H1 (cell line): ENCODE measurements around the gene LIPI. TPM values are rescaled to one million over a fixed set of nuclear protein-coding genes. Genes with fewer than 3 reads are reported as not detected.

Experiments used
- CTCF ChIA-PET: fragments of 300-600 bp; sonication (Branson Sonifier 250); formaldehyde crosslinking; loops from one replicate; lab custom pipeline; 2021; ENCODE audit not compliant: partially characterized antibody; lab: Charles Lee
- POLR2A ChIA-PET: fragments of 300-600 bp; sonication (Branson Sonifier 250); formaldehyde crosslinking; loops from one replicate; lab custom pipeline; 2021; ENCODE audit warnings: inconsistent platforms; ENCODE audit not compliant: partially characterized antibody; lab: Charles Lee
- DNase-seq, 2 experiments: peaks; one replicate each; pipeline versions ENCODE4 v3.0.0 to v3.0.0-alpha.2; 2010 to 2022; ENCODE audit warnings: low spot score in 2 of 2, low read depth in 1 of 2, mixed read lengths in 1 of 2
- FAIRE-seq: peaks from 2 replicates; lab custom pipeline; 2011; peaks lifted over from hg19 to GRCh38; lab: Jason Lieb, UNC
- H2AFZ ChIP-seq: 2 replicates; pipeline ENCODE4 v1.8.1; 2012; ENCODE audit warnings: low read length, inconsistent platforms
- H2AK5ac ChIP-seq: 2 replicates; pipeline ENCODE4 v1.6.1; 2013; ENCODE audit warnings: low read depth, low read length
- H2BK120ac ChIP-seq: replicated peaks from 2 replicates; pipeline ENCODE3; 2013; ENCODE audit warnings: low read depth, low read length, inconsistent platforms
- H2BK12ac ChIP-seq: 2 replicates; pipeline ENCODE4 v1.6.1; 2013; ENCODE audit warnings: low read depth, low read length
- H2BK15ac ChIP-seq: 2 replicates; pipeline ENCODE4 v1.6.1; 2013; ENCODE audit warnings: low read length
- H2BK20ac ChIP-seq: 2 replicates; pipeline ENCODE4 v1.6.1; 2013; ENCODE audit warnings: low read length
- H2BK5ac ChIP-seq: 2 replicates; pipeline ENCODE4 v1.6.1; 2013; ENCODE audit warnings: low read depth, low read length
- H3K14ac ChIP-seq: 2 replicates; pipeline ENCODE4 v1.6.1; 2013; ENCODE audit warnings: inconsistent platforms; ENCODE audit not compliant: insufficient read length
- H3K18ac ChIP-seq: 2 replicates; pipeline ENCODE4 v1.6.1; 2013; ENCODE audit warnings: low read length; ENCODE audit errors: extremely low read depth
- H3K23ac ChIP-seq: 2 replicates; pipeline ENCODE4 v1.6.1; 2013; ENCODE audit warnings: inconsistent platforms; ENCODE audit not compliant: insufficient read length
- H3K23me2 ChIP-seq: 2 replicates; pipeline ENCODE4 v1.6.1; 2013; ENCODE audit warnings: low read depth, low read length
- H3K27ac ChIP-seq: 2 replicates; pipeline ENCODE4 v1.6.1; 2011; ENCODE audit warnings: low read depth, low read length, inconsistent platforms
- H3K27me3 ChIP-seq, 4 experiments: replicated peaks in 1 of 4; 1 replicate in 1 of 4; 2 replicates in 3 of 4; pipeline versions ENCODE4 v1.6.1 to v1.8.1; 2011 to 2013; ENCODE audit warnings: low read length in 3 of 4, mild to moderate bottlenecking in 3 of 4, inconsistent platforms in 2 of 4, mixed read lengths in 2 of 4, moderate library complexity in 1 of 4; ENCODE audit not compliant: control insufficient read depth in 3 of 4, insufficient read depth in 3 of 4; ENCODE audit errors: extremely low read depth in 1 of 4
- H3K36me3 ChIP-seq, 4 experiments: 2 replicates each; pipeline versions ENCODE4 v1.6.1 to v1.8.1; 2011 to 2013; ENCODE audit warnings: mild to moderate bottlenecking in 4 of 4, low read length in 3 of 4, moderate library complexity in 2 of 4, control low read depth in 1 of 4, inconsistent platforms in 1 of 4; ENCODE audit not compliant: insufficient read depth in 4 of 4, control insufficient read depth in 2 of 4
- H3K4ac ChIP-seq: replicated peaks from 2 replicates; pipeline ENCODE3; 2013; ENCODE audit warnings: low read length, low read depth, mixed read lengths, inconsistent platforms; ENCODE audit not compliant: insufficient read length
- H3K4me1 ChIP-seq, 4 experiments: replicated peaks in 1 of 4; 1 replicate in 1 of 4; 2 replicates in 3 of 4; pipeline versions ENCODE4 v1.6.1 to v1.8.1; 2011 to 2013; ENCODE audit warnings: low read length in 3 of 4, inconsistent platforms in 2 of 4, mixed read lengths in 1 of 4; ENCODE audit not compliant: insufficient read depth in 4 of 4, control insufficient read depth in 3 of 4
- H3K4me2 ChIP-seq, 2 experiments: 2 replicates each; pipeline versions ENCODE4 v1.6.1 to v1.8.1; 2011 to 2013; ENCODE audit warnings: low read depth in 2 of 2, low read length in 2 of 2, control low read depth in 1 of 2, inconsistent platforms in 1 of 2, mild to moderate bottlenecking in 1 of 2; ENCODE audit not compliant: insufficient read depth in 1 of 2
- H3K4me3 ChIP-seq, 4 experiments: fragments of 200-600, 300-600 bp in 1 of 4; sonication (generic), shearing (Covaris generic), sonication (Bioruptor Twin) in 1 of 4; 2 replicates each; pipeline versions ENCODE4 v1.5.1 to v1.8.1; 2011 to 2016; ENCODE audit warnings: low read length in 4 of 4, low read depth in 3 of 4, control low read depth in 2 of 4, inconsistent platforms in 2 of 4, mild to moderate bottlenecking in 2 of 4, mixed read lengths in 1 of 4, moderate library complexity in 1 of 4; ENCODE audit not compliant: insufficient read depth in 2 of 4; ENCODE audit errors: extremely low read depth in 1 of 4
- H3K56ac ChIP-seq: replicated peaks from 2 replicates; pipeline ENCODE3; 2013; ENCODE audit warnings: low read depth, mild to moderate bottlenecking, mixed read lengths, low read length, inconsistent platforms; ENCODE audit not compliant: insufficient read length
- H3K79me1 ChIP-seq: 2 replicates; pipeline ENCODE4 v1.6.1; 2013; ENCODE audit warnings: low read depth, low read length, control low read depth
- H3K79me2 ChIP-seq, 2 experiments: 2 replicates each; pipeline versions ENCODE4 v1.6.1 to v1.8.1; 2012 to 2013; ENCODE audit warnings: low read length in 2 of 2, mild to moderate bottlenecking in 2 of 2, inconsistent platforms in 1 of 2; ENCODE audit not compliant: insufficient read depth in 2 of 2, control insufficient read depth in 1 of 2
- H3K9ac ChIP-seq, 4 experiments: replicated peaks in 1 of 4; 1 replicate in 1 of 4; 2 replicates in 3 of 4; pipeline versions ENCODE4 v1.6.1 to v1.8.1; 2011 to 2013; ENCODE audit warnings: low read depth in 3 of 4, low read length in 3 of 4, control low read depth in 2 of 4, mild to moderate bottlenecking in 2 of 4, moderate library complexity in 2 of 4, inconsistent platforms in 1 of 4; ENCODE audit errors: extremely low read depth in 1 of 4
- H3K9me3 ChIP-seq, 2 experiments: 2 replicates each; pipeline versions ENCODE4 v1.6.1 to v1.8.1; 2012 to 2013; ENCODE audit warnings: mild to moderate bottlenecking in 2 of 2, moderate library complexity in 2 of 2, control low read depth in 1 of 2, inconsistent platforms in 1 of 2, low read depth in 1 of 2, low read length in 1 of 2, mixed read lengths in 1 of 2; ENCODE audit not compliant: insufficient read depth in 2 of 2
- H4K20me1 ChIP-seq, 2 experiments: replicated peaks in 1 of 2; 2 replicates each; pipeline versions ENCODE3 to v1.8.1; 2011 to 2013; ENCODE audit warnings: inconsistent platforms in 2 of 2, low read length in 2 of 2, mild to moderate bottlenecking in 1 of 2; ENCODE audit not compliant: insufficient read depth in 2 of 2, control insufficient read depth in 1 of 2
- H4K5ac ChIP-seq: 2 replicates; pipeline ENCODE4 v1.6.1; 2013; ENCODE audit warnings: low read length, low read depth, mixed read lengths, inconsistent platforms; ENCODE audit not compliant: insufficient read length
- H4K8ac ChIP-seq: 2 replicates; pipeline ENCODE4 v1.8.0; 2013; ENCODE audit warnings: mild to moderate bottlenecking, moderate library complexity, low read length, inconsistent platforms; ENCODE audit not compliant: insufficient read depth; ENCODE audit errors: extremely low read depth
- H4K91ac ChIP-seq: replicated peaks from 2 replicates; pipeline ENCODE3; 2013; ENCODE audit warnings: low read length, mixed read lengths, inconsistent platforms; ENCODE audit not compliant: insufficient read length
- BCL11A ChIP-seq, 2 experiments: IDR thresholded peaks; one replicate each; pipeline ENCODE4 v1.6.1; 2011; ENCODE audit warnings: low read depth in 2 of 2, low read length in 2 of 2, mild to moderate bottlenecking in 2 of 2
- CTBP2 ChIP-seq: IDR thresholded peaks from 2 replicates; pipeline ENCODE4 v1.7.0; 2011; ENCODE audit warnings: borderline replicate concordance, mild to moderate bottlenecking, moderate library complexity, mixed read lengths, low read length; ENCODE audit not compliant: insufficient read depth, insufficient read length
- FOSL1 ChIP-seq: IDR thresholded peaks from 2 replicates; pipeline ENCODE4 v1.6.1; 2011; ENCODE audit warnings: mild to moderate bottlenecking, low read depth, low read length, moderate library complexity; ENCODE audit not compliant: insufficient read depth
- NRF1 ChIP-seq: IDR thresholded peaks from 2 replicates; pipeline ENCODE4 v1.6.1; 2011; ENCODE audit warnings: mild to moderate bottlenecking, low read depth, low read length, improper control_type of control experiment
- RNF2 ChIP-seq: fragments of 200-900, 300-1000 bp; sonication (generic); IDR thresholded peaks from 2 replicates; pipeline ENCODE4 v1.7.1; 2016; ENCODE audit warnings: borderline replicate concordance, low read depth, mild to moderate bottlenecking, antibody characterized with exemption, low read length; ENCODE audit not compliant: poor library complexity, severe bottlenecking; ENCODE audit errors: missing control alignments
- RXRA ChIP-seq: IDR thresholded peaks from 2 replicates; pipeline ENCODE4 v1.6.1; 2011; ENCODE audit warnings: low read depth, mild to moderate bottlenecking, low read length, moderate library complexity; ENCODE audit not compliant: insufficient read depth
- SAP30 ChIP-seq: fragments of 300-600 bp; sonication (generic); IDR thresholded peaks from 2 replicates; pipeline ENCODE4 v1.7.1; 2012; ENCODE audit warnings: low read length, moderate library complexity, mild to moderate bottlenecking, inconsistent platforms; ENCODE audit not compliant: insufficient read depth, insufficient replicate concordance
- SP1 ChIP-seq: IDR thresholded peaks from 2 replicates; pipeline ENCODE4 v1.6.1; 2011; ENCODE audit warnings: low read depth, low read length
- SUZ12 ChIP-seq: fragments of 200-600 bp; sonication (generic); IDR thresholded peaks from 2 replicates; pipeline ENCODE4 v1.6.1; 2012; ENCODE audit warnings: mild to moderate bottlenecking, inconsistent platforms, low read length, moderate library complexity, mixed read lengths
- polyA plus RNA-seq, 7 experiments: library from polyadenylated mRNA; depleted of rRNA in 3 of 7; stranded (reverse) in 5 of 7; unstranded in 2 of 7; fragments of >200 nt in 5 of 7; fragments of 200-250 nt in 2 of 7; gene quantifications; 1 replicate in 5 of 7; 2 replicates in 1 of 7; 4 replicates in 1 of 7; pipeline versions ENCODE4 v1.2.1 to v1.2.3, GENCODE V29; 2011 to 2013; ENCODE audit warnings: missing spikeins in 2 of 7, mixed read lengths in 2 of 7
- total RNA-seq: library from RNA; stranded (reverse); fragmentation: NEBNext Ultra II Directional; extraction: Animal tissue kit (Norgen Biotek cat#: 25700); gene quantifications from 2 replicates; pipeline ENCODE4 v1.2.1, GENCODE V29; 2021
- TF ChIP-seq, protein P1 (sequence below): IDR thresholded peaks from 2 replicates; pipeline ENCODE4 v1.6.1; 2011; ENCODE audit warnings: low read length, improper control_type of control experiment

The LIPI gene
- total and polyA plus RNA-seq, 2 of the 8 experiments (the other 6 are each of a cell fraction or from before 2014, with no cell fraction given): not detected

DNA sequence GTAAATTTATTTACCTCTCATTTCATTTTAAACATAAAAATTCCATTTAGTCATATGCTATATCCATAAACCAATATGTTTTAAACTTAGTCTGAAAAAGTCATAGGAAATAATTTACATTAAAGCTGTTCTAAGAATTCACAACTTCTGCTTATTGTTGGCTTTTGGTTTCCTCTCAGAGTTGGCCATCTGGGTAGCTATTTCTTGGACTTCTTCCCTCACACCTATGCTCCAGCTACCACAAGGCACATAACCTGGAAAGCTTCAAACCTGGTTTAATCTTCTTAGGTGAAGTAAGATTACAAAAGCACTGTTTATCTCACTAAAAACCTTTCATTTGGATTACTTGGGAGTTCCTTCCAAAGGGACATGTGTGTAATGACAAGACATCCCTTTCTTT is 35.0 kb upstream of the LIPI start (continued):
- no peak for TF ChIP-seq RNF2

GRCh38 chr21:14244911-14245310 is 34.2 kb upstream of the LIPI start:
- Histone ChIP-seq H3K79me1 (no peaks in the 10 kb centered on the region), H3K4me2 (no peak overlapping the region), H4K5ac (no peak overlapping the region), H3K27me3 (no peaks in the 10 kb centered on the region), H3K4ac (no peak overlapping the region), H3K9me3 (no peaks in the 10 kb centered on the region), H3K23ac (no peak overlapping the region), H4K20me1 (no peaks in the 10 kb centered on the region), H3K79me2 (no peaks in the 10 kb centered on the region), H2BK5ac (no peak overlapping the region), H4K8ac (no peak overlapping the region), H3K4me1 (no peaks in the 10 kb centered on the region), H3K18ac (no peak overlapping the region), H3K4me3 (no peak overlapping the region), H2BK20ac (no peak overlapping the region), H2AK5ac (no peak overlapping the region), H3K9ac (no peak overlapping the region), H2BK15ac (no peak overlapping the region), H2BK120ac (no peak overlapping the region), H3K36me3 (no peaks in the 10 kb centered on the region), H2AFZ (no peak overlapping the region), H3K56ac (no peak overlapping the region), H2BK12ac (no peak overlapping the region), H3K27ac (no peak overlapping the region), H3K14ac (no peak overlapping the region), H4K91ac (no peak overlapping the region), H3K23me2 (no peaks in the 10 kb centered on the region)
- POLR2A ChIA-PET: no interaction called here
- CTCF ChIA-PET: no interaction called here
- FAIRE-seq (no peak), DNase-seq (no peak)
- TF ChIP-seq FOSL1 (no peak), NRF1 (no peak), BCL11A (IDR thresholded peaks at IDR 0.05; ENCODE audit: low read depth in 2 of 2, low read length in 2 of 2) (no peak), CTBP2 (no peak), SAP30 (no peak), SP1 (no peak), RXRA (no peak), SUZ12 (no peak)
- TF ChIP-seq, protein P1, sequence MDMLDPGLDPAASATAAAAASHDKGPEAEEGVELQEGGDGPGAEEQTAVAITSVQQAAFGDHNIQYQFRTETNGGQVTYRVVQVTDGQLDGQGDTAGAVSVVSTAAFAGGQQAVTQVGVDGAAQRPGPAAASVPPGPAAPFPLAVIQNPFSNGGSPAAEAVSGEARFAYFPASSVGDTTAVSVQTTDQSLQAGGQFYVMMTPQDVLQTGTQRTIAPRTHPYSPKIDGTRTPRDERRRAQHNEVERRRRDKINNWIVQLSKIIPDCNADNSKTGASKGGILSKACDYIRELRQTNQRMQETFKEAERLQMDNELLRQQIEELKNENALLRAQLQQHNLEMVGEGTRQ: no peak
